ENCODE data around the gene NRXN2. TPM values are rescaled to one million over a fixed set of nuclear protein-coding genes. Genes with fewer than 3 reads are reported as not detected.

NRXN2 gene
- total RNA-seq, 2 experiments from 2014 or later = 0.13 to 0.34 TPM

DNA sequence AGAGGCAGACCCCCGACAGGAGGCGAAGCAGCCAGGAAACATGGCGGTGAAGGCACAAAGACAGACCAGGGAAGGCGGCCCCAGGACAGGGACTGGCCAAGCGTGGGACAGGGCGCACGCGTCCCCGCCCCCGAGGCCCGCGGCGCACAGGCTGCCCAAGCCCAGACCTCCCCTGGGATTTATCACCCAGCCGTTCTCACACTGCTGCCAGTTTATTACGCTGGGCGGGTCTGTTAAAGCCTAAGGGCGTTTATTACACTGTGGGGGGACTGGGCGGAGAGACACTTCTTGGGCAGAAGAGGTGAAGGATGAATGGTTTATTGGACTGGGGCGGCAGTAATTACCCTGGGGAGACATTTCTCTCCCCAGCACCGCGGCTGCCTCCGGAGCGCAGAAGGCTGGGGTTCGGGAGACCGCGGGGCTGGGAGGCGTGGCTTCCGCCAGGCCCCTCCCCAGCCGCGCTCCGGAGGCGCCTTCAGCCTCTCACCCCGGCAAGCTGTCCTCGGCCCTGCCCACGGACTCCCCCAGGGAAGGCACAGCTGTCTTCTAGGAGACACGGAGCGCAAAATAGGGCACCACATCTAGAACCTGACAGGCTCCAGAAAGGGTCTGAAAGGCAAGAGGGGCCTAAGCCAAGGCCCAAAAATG is 84.9 kb downstream of the NRXN2 start:
- Mint-ChIP-seq H3K36me3 (ENCODE audit: low read depth) (no peaks in the 10 kb centered on the region), H3K4me1 (ENCODE audit: low read depth) (peaks cover 23% of the 10 kb centered on the region), H3K9me3 (ENCODE audit: insufficient read depth) (no peaks in the 10 kb centered on the region), H3K27me3 (ENCODE audit: low read depth) (peaks cover 5% of the 10 kb centered on the region), H3K4me3 (no peak overlapping the region), H3K27ac (no peak overlapping the region)
- CTCF ChIA-PET = interaction anchor here (1.1 kb wide), 1 partner anchor 14 kb away, joined by 4 read pairs; no protein-coding TSS in a partner anchor
- ATAC-seq (no peak), DNase-seq (no peak)
- POLR2A ChIA-PET = no interaction called here

- Mint-ChIP-seq H3K27me3 (ENCODE audit: low read depth) (peaks cover 5% of the 10 kb centered on the region), H3K4me1 (ENCODE audit: low read depth) (peaks cover 26% of the 10 kb centered on the region), H3K4me3 (no peak overlapping the region), H3K9me3 (ENCODE audit: insufficient read depth) (no peaks in the 10 kb centered on the region), H3K36me3 (ENCODE audit: low read depth) (no peaks in the 10 kb centered on the region), H3K27ac (no peak overlapping the region)
- DNase-seq (no peak), ATAC-seq (no peak)
- ChIA-PET CTCF (no interaction called here), POLR2A (no interaction called here)
Measured at GRCh38 chr11:64637334-64638017, 85.5 kb downstream of the NRXN2 start.

GRCh38 chr11:64633555-64634159 is 89.3 kb downstream of the NRXN2 start:
- Mint-ChIP-seq H3K4me1 (ENCODE audit: low read depth) (peaks cover 26% of the 10 kb centered on the region), H3K4me3 (no peak overlapping the region), H3K36me3 (ENCODE audit: low read depth) (no peaks in the 10 kb centered on the region), H3K27me3 (ENCODE audit: low read depth) (peaks cover 3% of the 10 kb centered on the region), H3K27ac (peak overlapping the region; percentile 78), H3K9me3 (ENCODE audit: insufficient read depth) (no peaks in the 10 kb centered on the region)
- POLR2A ChIA-PET = interaction anchor here (0.6 kb wide), 1 partner anchor 31 kb away, joined by 3 read pairs; no protein-coding TSS in a partner anchor
- ATAC-seq (peak; percentile 70), DNase-seq (peak; percentile 48)
- CTCF ChIA-PET = interaction anchor here (1.9 to 3.2 kb wide), 3 partner anchors 17 to 184 kb away, joined by 5 to 10 read pairs (median 9); no protein-coding TSS in a partner anchor

- Mint-ChIP-seq H3K9me3 (ENCODE audit: insufficient read depth) (no peaks in the 10 kb centered on the region), H3K27ac (no peak overlapping the region), H3K36me3 (ENCODE audit: low read depth) (no peaks in the 10 kb centered on the region), H3K4me1 (ENCODE audit: low read depth) (peaks cover 26% of the 10 kb centered on the region), H3K4me3 (no peak overlapping the region), H3K27me3 (ENCODE audit: low read depth) (peaks cover 2% of the 10 kb centered on the region)
- CTCF ChIA-PET = interaction anchor here (1.1 to 3.2 kb wide), 3 partner anchors 16 to 183 kb away, joined by 3 to 10 read pairs (median 4); no protein-coding TSS in a partner anchor
- ATAC-seq (no peak), DNase-seq (no peak)
- POLR2A ChIA-PET = no interaction called here
Measured at GRCh38 chr11:64632654-64633053, 90.3 kb downstream of the NRXN2 start.

GRCh38 chr11:64632237-64632636 is 90.8 kb downstream of the NRXN2 start:
- ChIA-PET CTCF (interaction anchor here (1.1 to 1.6 kb wide), 2 partner anchors 17 to 183 kb away, joined by 3 to 4 read pairs; no protein-coding TSS in a partner anchor), POLR2A (no interaction called here)
- Mint-ChIP-seq H3K27ac (no peak overlapping the region), H3K4me3 (no peak overlapping the region), H3K9me3 (ENCODE audit: insufficient read depth) (no peaks in the 10 kb centered on the region), H3K4me1 (ENCODE audit: low read depth) (peaks cover 26% of the 10 kb centered on the region), H3K27me3 (ENCODE audit: low read depth) (peaks cover 2% of the 10 kb centered on the region), H3K36me3 (ENCODE audit: low read depth) (no peaks in the 10 kb centered on the region)
- no peak for ATAC-seq
- DNase-seq = no peak

- Mint-ChIP-seq H3K9me3 (ENCODE audit: insufficient read depth) (no peaks in the 10 kb centered on the region), H3K4me1 (ENCODE audit: low read depth) (peaks cover 26% of the 10 kb centered on the region), H3K36me3 (ENCODE audit: low read depth) (no peaks in the 10 kb centered on the region), H3K27me3 (ENCODE audit: low read depth) (peaks cover 2% of the 10 kb centered on the region), H3K4me3 (no peak overlapping the region), H3K27ac (no peak overlapping the region)
- DNase-seq = no peak
- no peak for ATAC-seq
- POLR2A ChIA-PET = no interaction called here
- CTCF ChIA-PET = interaction anchor here (0.6 to 1.6 kb wide), 3 partner anchors 17 to 236 kb away, joined by 3 to 4 read pairs (median 3); no protein-coding TSS in a partner anchor
Measured at GRCh38 chr11:64631675-64632074, 91.3 kb downstream of the NRXN2 start.

DNA sequence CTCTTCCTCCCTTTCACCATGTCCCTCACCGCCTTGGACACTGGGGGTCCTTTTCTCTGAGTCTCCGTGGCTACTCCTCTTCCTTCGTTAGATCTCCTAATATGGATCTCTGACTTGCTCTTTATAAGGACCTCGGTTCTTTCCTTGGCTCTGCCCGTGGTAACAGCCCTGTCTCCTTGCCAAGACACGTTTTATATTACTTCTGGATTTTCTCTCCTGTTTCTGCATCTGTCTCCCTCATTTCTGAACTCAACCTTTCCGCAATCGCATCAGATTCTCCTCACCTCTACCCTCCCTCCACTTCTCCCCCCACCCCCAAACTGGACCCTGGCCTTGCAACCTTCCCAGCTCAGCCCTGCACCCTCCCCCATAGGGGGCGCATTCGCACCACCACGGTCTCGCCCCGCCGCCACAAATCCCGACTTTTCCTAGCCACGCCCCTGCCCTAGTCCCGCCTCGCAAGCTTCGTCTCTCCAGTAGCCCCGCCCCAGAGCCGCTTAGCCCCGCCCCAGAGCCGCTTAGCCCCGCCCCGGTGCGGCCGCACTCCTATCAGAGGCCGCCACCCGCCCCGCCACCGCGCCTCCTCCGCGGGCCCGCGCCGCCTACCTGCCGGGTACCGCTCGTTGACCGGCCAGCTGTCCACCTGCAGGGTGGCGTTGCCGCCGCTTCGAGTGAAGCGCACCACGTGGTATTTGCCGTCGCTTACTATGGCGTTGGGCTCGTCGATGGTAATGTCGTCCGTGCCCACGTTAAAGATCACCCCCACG is 93.0 kb downstream of the NRXN2 start:
- Mint-ChIP-seq H3K27ac (no peak overlapping the region), H3K9me3 (ENCODE audit: insufficient read depth) (no peaks in the 10 kb centered on the region), H3K4me3 (no peak overlapping the region), H3K27me3 (ENCODE audit: low read depth) (no peaks in the 10 kb centered on the region), H3K4me1 (ENCODE audit: low read depth) (peaks cover 21% of the 10 kb centered on the region), H3K36me3 (ENCODE audit: low read depth) (no peaks in the 10 kb centered on the region)
- ChIA-PET POLR2A (no interaction called here), CTCF (no interaction called here)
- ATAC-seq = no peak
- no peak for DNase-seq

GRCh38 chr11:64629103-64629502 is 93.9 kb downstream of the NRXN2 start:
- Mint-ChIP-seq H3K36me3 (ENCODE audit: low read depth) (no peaks in the 10 kb centered on the region), H3K27me3 (ENCODE audit: low read depth) (no peaks in the 10 kb centered on the region), H3K4me1 (ENCODE audit: low read depth) (peaks cover 12% of the 10 kb centered on the region), H3K9me3 (ENCODE audit: insufficient read depth) (no peaks in the 10 kb centered on the region), H3K4me3 (no peak overlapping the region), H3K27ac (no peak overlapping the region)
- CTCF ChIA-PET = no interaction called here
- DNase-seq (no peak), ATAC-seq (no peak)
- POLR2A ChIA-PET = no interaction called here

DNA sequence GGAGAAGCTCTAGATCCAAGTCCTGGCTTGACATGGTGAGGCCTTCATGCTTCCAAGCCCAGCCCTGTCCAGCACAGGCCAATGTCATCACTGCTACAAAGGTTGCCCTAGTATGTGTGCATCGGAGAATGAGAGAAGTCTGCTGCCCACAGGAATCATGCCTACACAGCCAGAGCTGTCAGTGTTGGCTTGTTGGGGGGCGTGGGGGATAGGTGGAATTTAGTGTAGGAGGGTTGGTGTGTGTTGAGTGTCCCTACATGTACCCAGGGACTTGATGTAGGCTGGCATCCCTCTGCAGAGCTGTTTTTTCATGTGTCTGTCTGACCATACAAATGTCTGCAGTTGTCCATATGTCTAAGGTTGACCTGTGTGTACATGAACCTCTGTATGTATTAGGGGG is 94.4 kb downstream of the NRXN2 start:
- H3K4me3 Mint-ChIP-seq = no peak overlapping the region
- CTCF ChIA-PET = no interaction called here
- peaks cover 7% of the 10 kb centered on the region for H3K4me1 Mint-ChIP-seq (ENCODE audit: low read depth)
- no peak overlapping the region for H3K27ac Mint-ChIP-seq
- H3K27me3 Mint-ChIP-seq (ENCODE audit: low read depth) = no peaks in the 10 kb centered on the region
- POLR2A ChIA-PET = no interaction called here
- H3K36me3 Mint-ChIP-seq (ENCODE audit: low read depth) = no peaks in the 10 kb centered on the region
- H3K9me3 Mint-ChIP-seq (ENCODE audit: insufficient read depth) = no peaks in the 10 kb centered on the region
- no peak for DNase-seq
- ATAC-seq = no peak

DNA sequence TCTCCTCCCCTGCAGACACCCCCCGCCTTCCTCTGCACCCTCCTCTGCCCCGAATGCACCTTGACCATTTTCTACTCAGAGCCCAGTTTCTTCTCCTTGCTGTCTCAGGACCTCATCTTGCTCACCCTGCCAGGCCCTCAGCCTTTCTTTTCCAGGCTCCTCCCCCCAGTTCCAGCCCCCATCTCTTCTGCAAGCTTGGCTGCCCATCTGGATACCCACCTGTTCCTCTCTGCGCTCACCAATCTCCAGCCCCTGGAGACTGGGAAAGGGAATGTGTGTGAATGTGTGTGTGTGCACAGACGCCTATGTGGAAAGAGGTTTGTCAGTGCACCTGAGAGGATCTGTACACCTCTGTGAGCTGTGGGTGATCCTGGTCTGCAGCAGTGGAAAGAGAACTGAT is 95.6 kb downstream of the NRXN2 start:
- no peaks in the 10 kb centered on the region for H3K27me3 Mint-ChIP-seq (ENCODE audit: low read depth)
- peak overlapping the region; percentile 21 for H3K27ac Mint-ChIP-seq

DNA sequence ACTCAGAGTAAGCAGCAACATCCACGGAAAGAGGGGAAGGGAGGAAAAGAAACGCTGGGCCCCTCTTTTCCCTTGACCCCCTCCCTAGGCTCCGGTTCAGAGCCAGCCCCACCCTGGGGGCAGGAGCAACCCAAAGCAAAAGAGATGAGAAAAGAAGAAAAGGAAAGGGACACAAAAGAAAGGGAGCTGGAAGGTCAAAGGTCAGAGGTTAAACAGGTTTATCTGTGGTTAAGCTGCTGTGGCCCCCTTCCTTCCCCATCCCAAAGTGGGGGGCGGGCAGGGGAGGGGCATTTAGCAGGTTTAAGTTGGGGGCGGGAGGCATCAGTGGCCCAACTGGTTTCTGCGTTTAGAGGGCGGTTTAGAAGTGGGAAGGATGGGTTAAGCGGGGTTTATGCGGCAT is 96.4 kb downstream of the NRXN2 start:
- POLR2A ChIA-PET = no interaction called here
- Mint-ChIP-seq H3K4me3 (no peak overlapping the region), H3K9me3 (ENCODE audit: insufficient read depth) (no peaks in the 10 kb centered on the region), H3K4me1 (ENCODE audit: low read depth) (peaks cover 3% of the 10 kb centered on the region), H3K27ac (no peak overlapping the region), H3K27me3 (ENCODE audit: low read depth) (no peaks in the 10 kb centered on the region), H3K36me3 (ENCODE audit: low read depth) (no peaks in the 10 kb centered on the region)
- no peak for DNase-seq
- ATAC-seq = no peak
- CTCF ChIA-PET = no interaction called here

More for the DNA sequence above, 95.6 kb downstream of the NRXN2 start:
- Mint-ChIP-seq H3K9me3 (ENCODE audit: insufficient read depth) (no peaks in the 10 kb centered on the region), H3K4me3 (no peak overlapping the region), H3K36me3 (ENCODE audit: low read depth) (no peaks in the 10 kb centered on the region), H3K4me1 (ENCODE audit: low read depth) (peaks cover under 1% of the 10 kb centered on the region)
- CTCF ChIA-PET = no interaction called here
- POLR2A ChIA-PET = no interaction called here
- DNase-seq (no peak), ATAC-seq (no peak)
